H1 (cell line): Measurements from ENCODE around the gene SYDE2. TPM values are rescaled to one million over a fixed set of nuclear protein-coding genes. Genes with fewer than 3 reads are reported as not detected.

Experiments
- CHD2 ChIP-seq: IDR thresholded peaks from 2 replicates; pipeline ENCODE4 v1.6.1; 2012; ENCODE audit warnings: low read length, improper control_type of control experiment
- HDAC6 ChIP-seq: IDR thresholded peaks from one replicate; pipeline ENCODE4 v1.7.1; 2012; ENCODE audit warnings: low read depth, mild to moderate bottlenecking, inconsistent platforms, low read length, moderate library complexity
- SIRT6 ChIP-seq: IDR thresholded peaks from one replicate; pipeline ENCODE4 v1.7.1; 2012; ENCODE audit warnings: low read length, inconsistent platforms
- polyA plus RNA-seq, 7 experiments: library from polyadenylated mRNA; depleted of rRNA in 3 of 7; stranded (reverse) in 5 of 7; unstranded in 2 of 7; fragments of >200 nt in 5 of 7; fragments of 200-250 nt in 2 of 7; gene quantifications; 1 replicate in 5 of 7; 2 replicates in 1 of 7; 4 replicates in 1 of 7; pipeline versions ENCODE4 v1.2.1 to v1.2.3, GENCODE V29; 2011 to 2013; ENCODE audit warnings: missing spikeins in 2 of 7, mixed read lengths in 2 of 7
- total RNA-seq: library from RNA; stranded (reverse); fragmentation: NEBNext Ultra II Directional; extraction: Animal tissue kit (Norgen Biotek cat#: 25700); gene quantifications from 2 replicates; pipeline ENCODE4 v1.2.1, GENCODE V29; 2021

Gene SYDE2
- total and polyA plus RNA-seq, 2 of the 8 experiments (the other 6 are each of a cell fraction or from before 2014, with no cell fraction given): 1.6 to 14.6 TPM

GRCh38 chr1:85124091-85124490, 76.7 kb downstream of the SYDE2 start (continued):
- TF ChIP-seq HDAC6 (no peak), CHD2 (no peak), SIRT6 (no peak)
